SU-DHL-6 (cell line): ENCODE measurements around the gene CMTM8.

Source experiments
- CTCF ChIP-seq: fragments of 200-600 bp; sonication (generic); IDR thresholded peaks from one replicate; pipeline ENCODE4 v1.5.1; 2017; ENCODE audit warnings: antibody characterized with exemption, mild to moderate bottlenecking, low read length, moderate library complexity; ENCODE audit not compliant: insufficient read depth, poor library complexity, severe bottlenecking
- EZH2phosphoT487 ChIP-seq: fragments of 200-600 bp; sonication (generic), shearing (Covaris generic); conservative IDR thresholded peaks from 2 replicates; pipeline ENCODE4 v1.6.1; 2018; ENCODE audit warnings: mild to moderate bottlenecking, antibody characterized with exemption, low read length, moderate library complexity, mixed read lengths

- TF ChIP-seq CTCF (no peak), EZH2phosphoT487 (no peak)
Observed at GRCh38 chr3:32249184-32249782, 10.8 kb downstream of the CMTM8 start.
